CD8-positive, alpha-beta memory T cell (primary cell): ENCODE measurements around the gene ADPRHL1. TPM values are rescaled to one million over a fixed set of nuclear protein-coding genes. Genes with fewer than 3 reads are reported as not detected.

Experiments used
- CTCF ChIA-PET: fragments of 350-600 bp; sonication (Branson Sonifier 250); formaldehyde crosslinking; loops from one replicate; lab custom pipeline; 2021; ENCODE audit warnings: antibody characterized with exemption; lab: Charles Lee
- POLR2A ChIA-PET: fragments of 350-600 bp; sonication (Branson Sonifier 250); formaldehyde crosslinking; loops from one replicate; lab custom pipeline; 2021; ENCODE audit warnings: antibody characterized with exemption; lab: Charles Lee
- DNase-seq, 5 donors: peaks; one replicate each; pipeline versions ENCODE4 v3.0.0 to v3.0.0-alpha.2; 2020 to 2022; ENCODE audit warnings: mixed read lengths in 1 of 5
- H3K27ac ChIP-seq: one replicate; pipeline ENCODE4 v1.7.0; 2013; ENCODE audit warnings: low read depth, mild to moderate bottlenecking, low read length, moderate library complexity
- H3K27me3 ChIP-seq: 2 replicates; pipeline ENCODE4 v1.7.0; 2013; ENCODE audit warnings: low read length, mild to moderate bottlenecking; ENCODE audit not compliant: insufficient read depth, poor library complexity, severe bottlenecking
- H3K36me3 ChIP-seq: 2 replicates; pipeline ENCODE4 v1.7.0; 2013; ENCODE audit warnings: mild to moderate bottlenecking, low read length, moderate library complexity; ENCODE audit not compliant: insufficient read depth
- H3K4me1 ChIP-seq: 2 replicates; pipeline ENCODE4 v1.7.0; 2013; ENCODE audit warnings: mild to moderate bottlenecking, low read length, moderate library complexity; ENCODE audit not compliant: insufficient read depth
- H3K4me3 ChIP-seq: 2 replicates; pipeline ENCODE4 v1.7.0; 2013; ENCODE audit warnings: mild to moderate bottlenecking, low read length
- H3K9me3 ChIP-seq: 2 replicates; pipeline ENCODE4 v1.7.0; 2013; ENCODE audit warnings: mild to moderate bottlenecking, low read length
- H3K27ac Mint-ChIP-seq, 8 donors: one replicate each; pipeline ENCODE4 v1.8.0; 2020 to 2021; ENCODE audit warnings: mixed read lengths in 8 of 8, mild to moderate bottlenecking in 6 of 8, inconsistent platforms in 3 of 8, moderate library complexity in 3 of 8
- H3K27me3 Mint-ChIP-seq, 2 donors: one replicate each; pipeline ENCODE4 v1.8.0; 2020 to 2021; ENCODE audit warnings: mixed read lengths in 2 of 2, mild to moderate bottlenecking in 1 of 2, moderate library complexity in 1 of 2
- H3K36me3 Mint-ChIP-seq, 3 donors: one replicate each; pipeline ENCODE4 v1.8.0; 2020 to 2021; ENCODE audit warnings: mixed read lengths in 3 of 3, inconsistent platforms in 1 of 3, mild to moderate bottlenecking in 1 of 3
- H3K4me1 Mint-ChIP-seq, 3 donors: one replicate each; pipeline ENCODE4 v1.8.0; 2020 to 2021; ENCODE audit warnings: mixed read lengths in 3 of 3, inconsistent platforms in 1 of 3, mild to moderate bottlenecking in 1 of 3
- H3K4me3 Mint-ChIP-seq, 7 donors: one replicate each; pipeline ENCODE4 v1.8.0; 2020 to 2021; ENCODE audit warnings: mixed read lengths in 7 of 7, mild to moderate bottlenecking in 6 of 7, moderate library complexity in 4 of 7, inconsistent platforms in 2 of 7
- H3K9me3 Mint-ChIP-seq, 5 donors: one replicate each; pipeline ENCODE4 v1.8.0; 2020 to 2022; ENCODE audit warnings: mixed read lengths in 5 of 5, mild to moderate bottlenecking in 3 of 5, moderate library complexity in 2 of 5, inconsistent platforms in 1 of 5
- polyA plus RNA-seq: library from polyadenylated mRNA; unstranded; fragments of 300-500 nt; fragmentation: Illumina TruSeq; gene quantifications from one replicate; pipeline ENCODE4 v1.2.3, GENCODE V29; 2021
- total RNA-seq, 2 experiments: library from RNA; stranded (reverse); gene quantifications; one replicate each; pipeline ENCODE4 v1.2.3, GENCODE V29; 2021

ADPRHL1 gene
- total and polyA plus RNA-seq, 3 experiments from 2014 or later, result 0.56 to 0.85 (median 0.84) TPM

GRCh38 chr13:113359571-113359970 is 93.7 kb downstream of the ADPRHL1 start:
- H3K4me3 ChIP-seq, result no peak overlapping the region
- no peaks in the 10 kb centered on the region for H3K36me3 ChIP-seq
- peaks cover 0 to 2% (median 0%) of the 10 kb centered on the region in 5 donors for H3K9me3 Mint-ChIP-seq
- H3K4me3 Mint-ChIP-seq, result no peak overlapping the region
- H3K9me3 ChIP-seq, result no peaks in the 10 kb centered on the region
- H3K27me3 ChIP-seq, result no peaks in the 10 kb centered on the region
- no peak overlapping the region for H3K27ac Mint-ChIP-seq
- no peaks in the 10 kb centered on the region for H3K4me1 ChIP-seq
- POLR2A ChIA-PET, result no interaction called here
- H3K36me3 Mint-ChIP-seq, result no peaks in the 10 kb centered on the region
- H3K27me3 Mint-ChIP-seq, result peaks cover 21 to 36% of the 10 kb centered on the region in 2 donors
- no peak for DNase-seq
- CTCF ChIA-PET, result no interaction called here
- peaks cover 0 to 5% (median 3%) of the 10 kb centered on the region in 3 donors for H3K4me1 Mint-ChIP-seq
- H3K27ac ChIP-seq, result no peak overlapping the region

- Histone ChIP-seq H3K9me3 (no peaks in the 10 kb centered on the region), H3K36me3 (no peaks in the 10 kb centered on the region), H3K27me3 (no peaks in the 10 kb centered on the region), H3K4me3 (no peak overlapping the region), H3K4me1 (no peaks in the 10 kb centered on the region), H3K27ac (no peak overlapping the region)
- Mint-ChIP-seq H3K4me3 (no peak overlapping the region), H3K9me3 (peaks cover 0 to 2% (median 0%) of the 10 kb centered on the region in 5 donors), H3K27me3 (peaks cover 21 to 36% of the 10 kb centered on the region in 2 donors), H3K27ac (no peak overlapping the region), H3K4me1 (peaks cover 0 to 5% (median 3%) of the 10 kb centered on the region in 3 donors), H3K36me3 (no peaks in the 10 kb centered on the region)
- DNase-seq, result no peak
- ChIA-PET POLR2A (no interaction called here), CTCF (no interaction called here)
Observed at GRCh38 chr13:113358653-113359190, 94.6 kb downstream of the ADPRHL1 start.

GRCh38 chr13:113357529-113357928 is 95.8 kb downstream of the ADPRHL1 start:
- no peaks in the 10 kb centered on the region for H3K4me1 ChIP-seq
- H3K9me3 ChIP-seq, result no peaks in the 10 kb centered on the region
- no peak overlapping the region for H3K27ac Mint-ChIP-seq
- H3K36me3 Mint-ChIP-seq, result no peaks in the 10 kb centered on the region
- no peak overlapping the region for H3K4me3 Mint-ChIP-seq
- H3K9me3 Mint-ChIP-seq, result peaks cover 0 to 2% (median 0%) of the 10 kb centered on the region in 5 donors
- no peaks in the 10 kb centered on the region for H3K27me3 ChIP-seq
- H3K27me3 Mint-ChIP-seq, result peaks cover 14 to 33% of the 10 kb centered on the region in 2 donors
- no peak overlapping the region for H3K4me3 ChIP-seq
- H3K36me3 ChIP-seq, result no peaks in the 10 kb centered on the region
- H3K4me1 Mint-ChIP-seq, result peaks cover 0 to 1% (median 1%) of the 10 kb centered on the region in 3 donors
- no peak overlapping the region for H3K27ac ChIP-seq
- CTCF ChIA-PET, result no interaction called here
- POLR2A ChIA-PET, result no interaction called here
- no peak for DNase-seq

DNA sequence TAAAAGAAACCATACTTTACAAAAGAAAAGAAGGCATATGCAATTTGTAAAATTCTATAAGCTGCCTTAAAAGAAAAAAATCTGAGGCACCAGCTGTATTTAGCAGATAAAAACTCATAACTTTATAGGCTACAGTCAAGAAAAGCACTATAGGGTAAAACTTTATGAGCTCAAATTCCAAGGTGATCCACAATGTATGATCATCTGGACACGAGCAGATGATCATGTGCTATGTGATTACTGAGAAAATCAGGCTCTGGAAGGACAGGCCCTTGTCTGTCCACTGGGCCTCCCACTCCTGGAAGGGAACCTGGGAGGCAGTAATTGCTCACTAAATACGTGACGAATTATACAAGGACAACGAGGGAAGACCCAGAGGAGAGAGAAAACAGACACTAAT is 96.7 kb downstream of the ADPRHL1 start:
- Histone ChIP-seq H3K27ac (no peak overlapping the region), H3K9me3 (no peaks in the 10 kb centered on the region), H3K27me3 (no peaks in the 10 kb centered on the region), H3K4me3 (no peak overlapping the region), H3K36me3 (no peaks in the 10 kb centered on the region), H3K4me1 (no peaks in the 10 kb centered on the region)
- peaks cover 0 to 1% (median 0%) of the 10 kb centered on the region in 3 donors for H3K4me1 Mint-ChIP-seq
- POLR2A ChIA-PET, result no interaction called here
- no peak overlapping the region for H3K27ac Mint-ChIP-seq
- no peaks in the 10 kb centered on the region for H3K9me3 Mint-ChIP-seq
- CTCF ChIA-PET, result no interaction called here
- no peak for DNase-seq
- peaks cover 9 to 32% of the 10 kb centered on the region in 2 donors for H3K27me3 Mint-ChIP-seq
- H3K36me3 Mint-ChIP-seq, result no peaks in the 10 kb centered on the region
- H3K4me3 Mint-ChIP-seq, result no peak overlapping the region

- H3K4me1 Mint-ChIP-seq, result no peaks in the 10 kb centered on the region
- H3K27me3 Mint-ChIP-seq, result peaks cover 6 to 27% of the 10 kb centered on the region in 2 donors
- H3K27ac ChIP-seq, result no peak overlapping the region
- no peaks in the 10 kb centered on the region for H3K9me3 Mint-ChIP-seq
- H3K4me1 ChIP-seq, result no peaks in the 10 kb centered on the region
- H3K27ac Mint-ChIP-seq, result no peak overlapping the region
- H3K27me3 ChIP-seq, result no peaks in the 10 kb centered on the region
- no peaks in the 10 kb centered on the region for H3K9me3 ChIP-seq
- H3K36me3 Mint-ChIP-seq, result no peaks in the 10 kb centered on the region
- H3K36me3 ChIP-seq, result no peaks in the 10 kb centered on the region
- no peak overlapping the region for H3K4me3 Mint-ChIP-seq
- DNase-seq, result no peak
- ChIA-PET CTCF (no interaction called here), POLR2A (no interaction called here)
- H3K4me3 ChIP-seq, result no peak overlapping the region
Observed at GRCh38 chr13:113355621-113356020, 97.7 kb downstream of the ADPRHL1 start.

DNA sequence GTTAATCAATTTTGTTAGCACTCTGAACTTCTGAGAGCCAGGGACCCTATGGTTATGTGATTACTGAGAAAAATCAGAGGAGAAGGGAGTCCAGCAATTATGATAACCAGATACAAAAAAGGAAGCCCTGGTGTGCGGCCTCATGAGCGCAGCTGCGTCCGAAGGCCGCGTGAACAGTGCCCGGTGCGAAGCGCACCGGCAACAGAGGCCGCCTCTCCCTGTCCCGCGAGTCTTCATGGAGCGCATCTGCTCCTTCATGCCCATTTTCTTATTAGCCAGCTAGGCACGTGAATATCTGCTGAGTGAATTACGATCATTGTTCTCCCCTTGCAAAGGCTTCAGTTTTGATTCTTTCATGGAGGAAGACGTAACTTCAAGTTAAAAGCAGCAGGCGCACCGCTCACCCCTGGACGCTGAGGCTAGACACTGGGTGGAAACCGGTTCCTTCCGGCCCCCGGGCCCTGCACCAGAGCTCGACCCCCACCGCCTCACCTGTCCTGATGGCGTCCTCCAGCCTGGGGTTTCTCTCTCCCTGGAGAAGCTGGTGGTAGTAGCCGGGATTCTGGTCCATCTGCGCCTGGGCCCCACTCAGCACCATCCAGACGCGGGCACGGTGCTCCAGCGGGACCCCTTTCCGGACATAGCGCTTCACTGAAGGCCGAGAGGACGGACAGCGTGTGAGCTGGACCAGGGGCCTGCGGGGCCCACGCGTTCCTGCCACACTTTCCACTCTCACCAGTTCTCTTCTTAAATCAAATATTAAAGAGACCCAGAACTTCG is 98.3 kb downstream of the ADPRHL1 start:
- no peaks in the 10 kb centered on the region for H3K4me1 Mint-ChIP-seq
- H3K36me3 ChIP-seq, result no peaks in the 10 kb centered on the region
- H3K4me1 ChIP-seq, result no peaks in the 10 kb centered on the region
- no peaks in the 10 kb centered on the region for H3K36me3 Mint-ChIP-seq
- no peak for DNase-seq
- no peaks in the 10 kb centered on the region for H3K9me3 ChIP-seq
- H3K9me3 Mint-ChIP-seq, result peaks cover 0 to 2% (median 0%) of the 10 kb centered on the region in 5 donors
- no peak overlapping the region for H3K27ac Mint-ChIP-seq
- no peak overlapping the region for H3K4me3 ChIP-seq
- CTCF ChIA-PET, result no interaction called here
- no peaks in the 10 kb centered on the region for H3K27me3 ChIP-seq
- no peak overlapping the region for H3K27ac ChIP-seq
- POLR2A ChIA-PET, result no interaction called here
- H3K27me3 Mint-ChIP-seq, result peaks cover 6 to 27% of the 10 kb centered on the region in 2 donors
- H3K4me3 Mint-ChIP-seq, result no peak overlapping the region

- H3K9me3 Mint-ChIP-seq, result peaks cover 0 to 2% (median 0%) of the 10 kb centered on the region in 5 donors
- DNase-seq, result no peak
- CTCF ChIA-PET, result no interaction called here
- Histone ChIP-seq H3K27me3 (no peaks in the 10 kb centered on the region), H3K4me3 (no peak overlapping the region), H3K36me3 (no peaks in the 10 kb centered on the region), H3K9me3 (no peaks in the 10 kb centered on the region), H3K27ac (no peak overlapping the region), H3K4me1 (no peaks in the 10 kb centered on the region)
- H3K27ac Mint-ChIP-seq, result no peak overlapping the region
- H3K4me3 Mint-ChIP-seq, result no peak overlapping the region
- peaks cover 7 to 16% of the 10 kb centered on the region in 2 donors for H3K27me3 Mint-ChIP-seq
- POLR2A ChIA-PET, result no interaction called here
- no peaks in the 10 kb centered on the region for H3K36me3 Mint-ChIP-seq
- H3K4me1 Mint-ChIP-seq, result no peaks in the 10 kb centered on the region
Observed at GRCh38 chr13:113353254-113353653, 100.0 kb downstream of the ADPRHL1 start.

- Histone ChIP-seq H3K27ac (no peak overlapping the region), H3K9me3 (no peaks in the 10 kb centered on the region), H3K36me3 (no peaks in the 10 kb centered on the region), H3K4me3 (no peak overlapping the region), H3K27me3 (no peaks in the 10 kb centered on the region), H3K4me1 (no peaks in the 10 kb centered on the region)
- H3K4me1 Mint-ChIP-seq, result no peaks in the 10 kb centered on the region
- H3K9me3 Mint-ChIP-seq, result peaks cover 0 to 2% (median 0%) of the 10 kb centered on the region in 5 donors
- H3K4me3 Mint-ChIP-seq, result no peak overlapping the region
- POLR2A ChIA-PET, result no interaction called here
- H3K27me3 Mint-ChIP-seq, result peaks cover 6 to 14% of the 10 kb centered on the region in 2 donors
- H3K27ac Mint-ChIP-seq, result no peak overlapping the region
- no peak for DNase-seq
- CTCF ChIA-PET, result no interaction called here
- no peaks in the 10 kb centered on the region for H3K36me3 Mint-ChIP-seq
Observed at GRCh38 chr13:113351514-113352026, 101.7 kb downstream of the ADPRHL1 start.
